HL-60 (cell line): Measurements from ENCODE around the gene H2BK1.

ENCODE experiments used
- DNase-seq, 2 experiments: peaks; one replicate each; pipeline ENCODE4 v3.0.0-alpha.2; 2010 to 2020; ENCODE audit warnings: low read depth in 1 of 2, low spot score in 1 of 2
- H3K27ac ChIP-seq: fragments of 250-450 bp; sonication (Bioruptor Pico); replicated peaks from 2 replicates; pipeline ENCODE4 v1.5.1; 2020; ENCODE audit warnings: mild to moderate bottlenecking, moderate library complexity
- H3K27me3 ChIP-seq: fragments of 250-450 bp; sonication (Bioruptor Pico); 2 replicates; pipeline ENCODE4 v1.5.1; 2021; ENCODE audit warnings: mild to moderate bottlenecking, moderate library complexity; ENCODE audit not compliant: insufficient read depth, poor library complexity, severe bottlenecking
- H3K4me3 ChIP-seq: replicated peaks from 2 replicates; pipeline ENCODE4 v1.5.1; 2011; ENCODE audit warnings: mild to moderate bottlenecking, control low read depth, low read length; ENCODE audit not compliant: insufficient read depth
- CTCF ChIP-seq: IDR thresholded peaks from one replicate; pipeline ENCODE4 v1.5.1; 2011; ENCODE audit warnings: low read length, control low read depth, inconsistent platforms; ENCODE audit not compliant: insufficient read depth
- GABPA ChIP-seq: IDR thresholded peaks from 2 replicates; pipeline ENCODE4 v1.6.1; 2012; ENCODE audit warnings: low read depth
- POLR2AphosphoS5 ChIP-seq: IDR thresholded peaks from 2 replicates; pipeline ENCODE4 v1.6.1; 2012; ENCODE audit warnings: low read depth
- REST ChIP-seq: IDR thresholded peaks from 2 replicates; pipeline ENCODE4 v1.6.1; 2012; ENCODE audit warnings: low read depth; ENCODE audit not compliant: insufficient replicate concordance
- SPI1 ChIP-seq: IDR thresholded peaks from 2 replicates; pipeline ENCODE4 v1.6.1; 2012; ENCODE audit warnings: low read depth, mild to moderate bottlenecking, borderline replicate concordance

Gene H2BK1

GRCh38 chr7:151246851-151247580, 36.7 kb upstream of the H2BK1 start:
- TF ChIP-seq CTCF (no peak), POLR2AphosphoS5 (no peak), GABPA (no peak), REST (no peak), SPI1 (no peak)
- Histone ChIP-seq H3K27me3 (peaks cover 58% of the 10 kb centered on the region), H3K4me3 (no peak overlapping the region), H3K27ac (no peak overlapping the region)
- no peak for DNase-seq

DNA sequence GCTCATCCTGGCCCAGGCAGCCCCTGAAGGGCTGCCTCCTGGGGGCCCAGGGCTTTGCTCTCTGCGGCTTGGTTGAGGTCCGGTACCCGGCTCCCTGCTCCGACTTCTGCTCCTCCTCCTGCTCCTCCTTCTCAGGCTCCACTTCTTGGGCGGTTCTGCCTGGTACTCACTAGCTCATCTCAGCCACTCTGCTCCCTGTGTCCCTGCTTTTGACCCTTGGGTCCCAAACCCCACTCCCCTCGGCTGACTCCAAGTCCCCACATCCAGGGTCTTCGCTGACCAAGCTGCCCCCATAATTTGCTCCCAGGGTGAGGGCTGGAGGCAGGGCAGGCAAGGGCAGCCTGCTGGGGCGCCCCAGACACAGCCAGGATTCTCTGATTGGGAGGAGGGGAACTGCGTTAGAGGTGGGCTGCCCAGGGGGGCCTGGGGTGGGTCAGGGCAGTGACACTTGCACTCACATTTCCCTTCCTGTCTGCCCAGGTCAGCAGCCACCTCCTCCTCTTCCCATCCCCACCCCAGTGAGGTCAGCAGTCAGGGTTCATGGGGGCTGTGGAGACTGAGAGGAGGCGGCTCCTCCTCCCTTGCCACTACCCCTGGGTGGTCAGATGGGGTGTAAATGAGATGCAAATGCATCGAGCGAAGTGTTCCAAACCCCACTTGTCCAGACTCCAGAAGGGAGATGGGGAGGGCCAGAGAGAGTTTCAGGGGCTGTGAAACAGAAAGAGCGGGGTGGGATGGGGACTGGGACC, 36.0 kb upstream of the H2BK1 start:
- TF ChIP-seq POLR2AphosphoS5, result no peak
- no peak for TF ChIP-seq CTCF
- TF ChIP-seq GABPA, result no peak
- TF ChIP-seq SPI1, result no peak
- no peak for TF ChIP-seq REST
- Histone ChIP-seq H3K27ac (no peak overlapping the region), H3K4me3 (no peak overlapping the region), H3K27me3 (peaks cover 55% of the 10 kb centered on the region)
- DNase-seq, result no peak

- Histone ChIP-seq H3K4me3 (no peak overlapping the region), H3K27ac (no peak overlapping the region), H3K27me3 (peaks cover 48% of the 10 kb centered on the region)
- TF ChIP-seq POLR2AphosphoS5 (no peak), SPI1 (no peak), REST (no peak), GABPA (no peak), CTCF (no peak)
- no peak for DNase-seq
Observed at GRCh38 chr7:151245360-151246101, 35.2 kb upstream of the H2BK1 start.
